HPDE6-E6E7 (cell line): Measurements from ENCODE around the gene CYRIA.

Source experiments
- DNase-seq: peaks from one replicate; pipeline ENCODE4 v3.0.0; 2011; ENCODE audit warnings: missing footprints; ENCODE audit errors: extremely low spot score

Gene CYRIA

GRCh38 chr2:16665748-16666448 lies at the start of gene CYRIA:
Gene CYRIA (minus strand): TSS chr2:16665834. CDS start chr2:16588119, 77,715 bp downstream.
- peak; percentile 26 for DNase-seq

- DNase-seq, result no peak
These were observed 47.4 kb upstream of the CYRIA start for GRCh38 chr2:16713011-16713423.

GRCh38 chr2:16709769-16710168 lies 44.1 kb upstream of the CYRIA start:
- DNase-seq, result no peak

- DNase-seq, result no peak
These were observed 42.5 kb upstream of the CYRIA start for GRCh38 chr2:16708173-16708572.

- no peak for DNase-seq
These were observed 41.5 kb upstream of the CYRIA start for GRCh38 chr2:16707014-16707623.

GRCh38 chr2:16700551-16701259 lies 35.1 kb upstream of the CYRIA start:
- DNase-seq, result no peak

GRCh38 chr2:16693854-16694253 lies 28.2 kb upstream of the CYRIA start:
- DNase-seq, result no peak

GRCh38 chr2:16691261-16691660 lies 25.6 kb upstream of the CYRIA start:
- DNase-seq, result no peak

GRCh38 chr2:16687955-16688354 lies 22.3 kb upstream of the CYRIA start:
- no peak for DNase-seq

GRCh38 chr2:16687222-16687621 lies 21.6 kb upstream of the CYRIA start:
- no peak for DNase-seq

- no peak for DNase-seq
These were observed 21.0 kb upstream of the CYRIA start for GRCh38 chr2:16686641-16687040.

GRCh38 chr2:16685340-16685715 lies 19.7 kb upstream of the CYRIA start:
- no peak for DNase-seq

- no peak for DNase-seq
These were observed 19.2 kb upstream of the CYRIA start for GRCh38 chr2:16684676-16685339.

- DNase-seq, result no peak
These were observed 17.9 kb upstream of the CYRIA start for GRCh38 chr2:16683576-16683975.

- no peak for DNase-seq
These were observed 16.9 kb upstream of the CYRIA start for GRCh38 chr2:16682431-16683118.

GRCh38 chr2:16680781-16681180 lies 15.1 kb upstream of the CYRIA start:
- DNase-seq, result no peak

- DNase-seq, result no peak
These were observed 14.7 kb upstream of the CYRIA start for GRCh38 chr2:16680304-16680703.

GRCh38 chr2:16678964-16679363 lies 13.3 kb upstream of the CYRIA start:
- no peak for DNase-seq

- no peak for DNase-seq
These were observed 12.2 kb upstream of the CYRIA start for GRCh38 chr2:16677875-16678274.

GRCh38 chr2:16675781-16676180 lies 10.1 kb upstream of the CYRIA start:
- no peak for DNase-seq

- DNase-seq, result no peak
These were observed 8.5 kb upstream of the CYRIA start for GRCh38 chr2:16674154-16674553.

- DNase-seq, result no peak
These were observed 6.1 kb upstream of the CYRIA start for GRCh38 chr2:16671760-16672159.
